IPS-15b (cell line): ENCODE measurements around the gene PNMA1.

Experiments used
- H3K27me3 ChIP-seq: one replicate; pipeline ENCODE4 v1.6.1; 2013; ENCODE audit warnings: low read length; ENCODE audit not compliant: control insufficient read depth, insufficient read depth
- H3K36me3 ChIP-seq: one replicate; pipeline ENCODE4 v1.6.1; 2013; ENCODE audit warnings: low read length; ENCODE audit not compliant: control insufficient read depth, insufficient read depth
- H3K4me1 ChIP-seq: one replicate; pipeline ENCODE4 v1.6.1; 2013; ENCODE audit warnings: mild to moderate bottlenecking, low read length; ENCODE audit not compliant: control insufficient read depth, insufficient read depth
- H3K4me3 ChIP-seq: one replicate; pipeline ENCODE4 v1.5.1; 2013; ENCODE audit warnings: low read depth, low read length
- H3K9ac ChIP-seq: one replicate; pipeline ENCODE4 v1.6.1; 2013; ENCODE audit warnings: low read depth, mild to moderate bottlenecking, low read length
- H3K9me3 ChIP-seq: one replicate; pipeline ENCODE4 v1.6.1; 2013; ENCODE audit warnings: mild to moderate bottlenecking, low read length; ENCODE audit not compliant: control insufficient read depth, insufficient read depth

PNMA1 gene

DNA sequence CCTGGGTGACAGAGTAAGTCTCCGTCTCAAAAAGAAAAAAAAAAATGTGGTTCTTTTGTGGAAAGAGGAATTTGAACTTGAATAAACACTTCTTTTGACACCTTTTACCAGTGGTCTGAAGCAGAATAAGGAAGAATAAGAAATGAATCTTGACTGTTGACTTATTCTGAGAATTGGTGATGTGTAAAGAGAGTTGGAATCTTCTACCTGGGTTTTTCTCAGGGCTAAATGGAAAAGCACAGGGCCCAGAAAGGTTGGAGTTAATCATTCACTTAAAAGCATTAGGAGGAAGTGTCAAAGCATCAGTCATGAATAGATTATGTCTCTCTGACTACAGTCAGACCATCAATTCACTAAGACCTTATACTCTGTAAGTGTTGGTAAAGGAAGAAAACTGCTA is 13.9 kb downstream of the PNMA1 start:
- H3K4me3 ChIP-seq, result no peak overlapping the region
- H3K9ac ChIP-seq, result no peak overlapping the region
- no peaks in the 10 kb centered on the region for H3K9me3 ChIP-seq
- H3K36me3 ChIP-seq, result no peaks in the 10 kb centered on the region
- no peaks in the 10 kb centered on the region for H3K4me1 ChIP-seq
- H3K27me3 ChIP-seq, result no peaks in the 10 kb centered on the region

DNA sequence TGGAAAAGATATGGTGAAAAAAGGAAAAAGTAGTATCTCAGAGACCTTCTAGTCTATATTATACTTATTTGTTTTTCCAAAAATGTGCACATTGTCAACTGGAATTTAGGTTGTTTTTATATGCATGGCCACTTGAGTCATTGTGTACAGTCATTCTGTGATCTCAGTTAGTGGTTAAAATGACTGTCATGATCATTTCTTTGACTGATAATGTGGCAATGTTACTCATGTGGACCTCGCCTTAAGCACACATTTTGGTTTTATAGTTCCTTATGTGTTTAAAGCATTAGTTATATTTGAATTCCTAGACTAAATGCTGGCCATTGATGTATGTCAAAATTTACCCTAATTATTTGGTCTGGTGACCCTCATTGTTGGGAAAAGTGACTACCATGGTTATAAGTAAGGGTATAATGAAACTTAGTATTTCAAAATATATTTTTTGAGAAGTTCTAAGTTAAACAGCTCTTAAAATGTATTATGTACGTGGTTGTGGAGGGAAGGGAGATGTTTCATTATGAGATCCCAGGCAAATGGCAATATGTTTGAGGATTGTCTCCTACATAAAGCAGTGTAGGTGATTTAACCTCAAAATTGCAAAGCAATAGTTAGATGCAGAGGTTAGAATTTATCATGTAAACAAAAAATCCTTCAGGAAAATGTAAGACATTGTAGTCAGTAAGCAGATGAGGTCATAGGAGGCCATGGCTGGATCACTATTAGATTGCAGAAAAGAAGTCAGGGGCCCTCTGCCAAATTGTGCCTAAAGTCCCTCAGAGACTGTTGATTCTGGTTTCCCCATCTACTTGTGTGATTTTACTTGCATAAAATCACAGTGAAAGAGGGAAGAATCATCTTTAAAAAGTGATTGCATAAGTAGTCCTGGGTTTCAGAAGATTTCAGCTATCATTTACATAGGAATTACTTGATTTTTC is 17.5 kb downstream of the PNMA1 start:
- Histone ChIP-seq H3K4me1 (no peaks in the 10 kb centered on the region), H3K27me3 (no peaks in the 10 kb centered on the region), H3K9ac (no peak overlapping the region), H3K4me3 (no peak overlapping the region), H3K36me3 (no peaks in the 10 kb centered on the region), H3K9me3 (no peaks in the 10 kb centered on the region)

DNA sequence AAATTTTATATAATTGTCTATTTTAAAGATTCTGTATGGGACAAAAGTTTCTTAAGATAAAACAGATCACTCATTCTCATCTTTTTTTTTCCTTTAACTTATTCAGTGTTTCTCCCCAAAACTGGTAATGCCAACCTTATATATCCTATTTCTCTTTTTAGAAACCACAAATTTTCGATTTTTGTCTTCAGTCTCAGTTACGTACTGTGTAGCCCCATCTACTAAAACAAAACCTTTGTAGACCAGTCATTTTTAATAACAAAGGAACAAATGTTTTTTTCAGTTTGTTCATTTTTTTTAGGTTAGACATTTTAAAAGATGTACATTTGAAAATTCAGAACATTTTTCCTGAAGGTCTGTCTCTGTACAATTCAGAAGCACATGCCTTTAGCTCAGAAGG is 18.2 kb downstream of the PNMA1 start:
- no peak overlapping the region for H3K9ac ChIP-seq
- H3K4me3 ChIP-seq, result no peak overlapping the region

DNA sequence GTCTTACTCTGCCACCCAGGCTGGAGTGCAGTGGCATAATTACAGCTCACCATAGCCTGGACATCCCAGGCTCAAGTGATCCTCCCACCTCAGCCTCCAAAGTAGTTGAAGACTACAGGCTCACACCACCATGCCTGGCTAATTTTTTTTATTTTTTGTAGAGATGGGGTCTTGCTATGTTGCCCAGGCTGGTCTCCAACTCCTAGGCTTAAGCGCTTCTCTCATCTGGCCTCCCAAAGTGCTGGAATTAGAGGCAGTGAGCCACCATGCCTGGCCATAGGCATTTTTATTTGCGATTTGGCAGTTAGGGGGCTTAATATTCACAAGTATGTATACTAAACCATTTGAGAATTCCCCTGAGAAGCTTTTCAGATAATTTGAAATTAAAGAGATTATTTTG is 19.1 kb downstream of the PNMA1 start:
- Histone ChIP-seq H3K36me3 (no peaks in the 10 kb centered on the region), H3K4me3 (no peak overlapping the region), H3K9me3 (no peaks in the 10 kb centered on the region), H3K9ac (no peak overlapping the region), H3K27me3 (no peaks in the 10 kb centered on the region), H3K4me1 (no peaks in the 10 kb centered on the region)

More for the DNA sequence above, 18.2 kb downstream of the PNMA1 start:
- Histone ChIP-seq H3K27me3 (no peaks in the 10 kb centered on the region), H3K9me3 (no peaks in the 10 kb centered on the region), H3K36me3 (no peaks in the 10 kb centered on the region), H3K4me1 (no peaks in the 10 kb centered on the region)

DNA sequence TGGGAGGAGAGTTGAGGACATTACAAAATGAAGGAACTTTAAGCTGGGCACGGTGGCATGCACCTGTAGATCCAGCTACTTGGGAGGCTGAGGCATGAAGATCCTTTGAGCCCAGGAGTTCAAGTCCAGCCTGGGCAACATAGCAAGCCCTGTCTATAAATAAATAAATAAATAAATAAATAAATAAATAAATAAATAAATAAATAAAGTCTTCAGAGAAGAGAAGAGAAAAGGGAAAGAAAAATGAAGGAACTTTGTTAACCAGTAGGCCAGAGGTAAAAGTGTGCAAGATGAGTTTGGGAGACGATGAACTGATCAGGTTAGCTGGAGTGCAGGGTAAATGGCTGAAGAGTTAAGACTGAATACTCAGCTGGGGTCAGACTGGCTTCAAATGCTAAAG is 20.1 kb downstream of the PNMA1 start:
- no peak overlapping the region for H3K9ac ChIP-seq
- H3K36me3 ChIP-seq, result no peaks in the 10 kb centered on the region
- no peaks in the 10 kb centered on the region for H3K9me3 ChIP-seq
- H3K4me3 ChIP-seq, result no peak overlapping the region
- no peaks in the 10 kb centered on the region for H3K27me3 ChIP-seq
- H3K4me1 ChIP-seq, result no peaks in the 10 kb centered on the region

DNA sequence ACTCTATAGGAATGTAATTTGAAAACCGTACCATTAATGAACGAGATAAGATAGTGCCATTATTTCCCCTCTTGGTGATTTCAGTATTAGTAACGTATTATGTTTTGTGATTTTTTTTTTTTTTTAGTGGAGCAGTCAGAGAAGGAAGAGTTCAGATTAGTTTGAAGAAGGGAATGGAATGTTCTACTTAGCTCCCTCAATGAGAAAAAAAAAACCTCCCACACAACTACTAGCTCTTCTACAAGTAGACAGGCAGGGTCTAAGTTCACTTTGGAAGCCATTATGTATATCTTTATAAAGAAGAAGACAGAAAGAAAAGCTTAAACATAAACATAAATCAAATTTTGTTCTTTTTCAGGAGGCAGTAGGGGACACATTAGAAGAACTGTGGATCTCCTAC is 27.3 kb downstream of the PNMA1 start:
- Histone ChIP-seq H3K4me1 (no peaks in the 10 kb centered on the region), H3K4me3 (no peak overlapping the region), H3K9ac (no peak overlapping the region), H3K36me3 (no peaks in the 10 kb centered on the region), H3K27me3 (no peaks in the 10 kb centered on the region), H3K9me3 (no peaks in the 10 kb centered on the region)

DNA sequence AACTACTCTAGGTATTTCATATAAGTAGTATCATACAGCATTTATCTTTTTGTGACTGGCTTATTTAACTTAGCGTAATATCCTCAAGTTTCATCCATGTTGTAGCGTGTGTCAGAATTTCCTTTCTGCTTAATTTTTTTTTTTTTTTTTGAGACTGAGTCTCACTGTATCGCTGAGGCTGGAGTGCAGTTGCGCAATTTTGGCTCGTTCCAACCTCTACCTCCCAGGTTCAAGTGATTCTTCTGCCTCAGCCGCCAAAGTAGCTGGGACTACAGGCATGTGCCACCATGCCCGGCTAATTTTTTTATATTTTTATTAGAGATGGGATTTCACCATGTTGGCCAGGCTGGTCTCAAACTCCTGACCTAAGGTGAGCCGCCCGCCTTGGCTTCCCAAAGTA is 28.9 kb downstream of the PNMA1 start:
- Histone ChIP-seq H3K4me1 (no peaks in the 10 kb centered on the region), H3K9me3 (no peaks in the 10 kb centered on the region), H3K27me3 (no peaks in the 10 kb centered on the region), H3K9ac (no peak overlapping the region), H3K4me3 (no peak overlapping the region), H3K36me3 (no peaks in the 10 kb centered on the region)

DNA sequence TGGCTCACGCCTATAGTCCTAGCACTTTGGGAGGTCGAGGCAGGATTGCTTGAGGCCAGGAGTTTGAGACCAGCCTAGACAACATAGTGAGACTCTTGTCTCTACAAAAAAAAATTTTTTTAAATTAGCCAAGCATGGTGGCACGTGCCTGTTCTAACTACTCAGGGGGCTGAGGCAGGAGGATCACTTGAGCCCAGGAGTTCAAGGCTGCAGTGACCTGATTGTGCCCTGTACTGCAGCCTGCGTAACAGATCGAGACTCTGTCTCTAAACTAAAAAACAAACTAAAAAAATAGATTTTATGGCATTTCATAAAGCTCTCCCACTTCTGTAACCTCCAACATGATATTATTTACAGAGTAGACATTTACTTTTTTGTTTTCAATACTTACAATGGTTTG is 29.6 kb downstream of the PNMA1 start:
- no peak overlapping the region for H3K4me3 ChIP-seq
- H3K36me3 ChIP-seq, result no peaks in the 10 kb centered on the region
- H3K9ac ChIP-seq, result no peak overlapping the region
- H3K9me3 ChIP-seq, result no peaks in the 10 kb centered on the region
- H3K27me3 ChIP-seq, result no peaks in the 10 kb centered on the region
- H3K4me1 ChIP-seq, result no peaks in the 10 kb centered on the region

DNA sequence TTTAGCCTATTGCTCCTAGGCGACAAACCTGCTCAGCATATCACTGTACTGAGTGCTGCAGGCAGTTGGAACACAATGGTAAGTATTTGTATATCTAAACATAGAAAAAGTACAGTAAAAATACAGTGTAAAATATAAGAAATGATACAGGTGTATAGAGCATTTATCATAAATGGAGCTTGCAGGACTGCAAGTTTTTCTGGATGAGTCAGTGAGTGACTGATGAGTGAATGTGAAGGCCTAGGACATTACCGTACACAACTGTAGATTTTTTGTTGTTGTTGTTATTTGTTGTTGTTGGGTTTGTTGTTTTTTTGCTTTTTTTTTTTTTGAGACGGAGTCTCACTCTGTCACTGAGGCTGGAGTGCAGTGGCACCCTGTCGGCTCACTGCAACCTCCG is 33.4 kb downstream of the PNMA1 start:
- H3K9ac ChIP-seq, result no peak overlapping the region
- H3K27me3 ChIP-seq, result no peaks in the 10 kb centered on the region
- no peaks in the 10 kb centered on the region for H3K36me3 ChIP-seq
- H3K4me3 ChIP-seq, result no peak overlapping the region
- no peaks in the 10 kb centered on the region for H3K9me3 ChIP-seq
- no peaks in the 10 kb centered on the region for H3K4me1 ChIP-seq

DNA sequence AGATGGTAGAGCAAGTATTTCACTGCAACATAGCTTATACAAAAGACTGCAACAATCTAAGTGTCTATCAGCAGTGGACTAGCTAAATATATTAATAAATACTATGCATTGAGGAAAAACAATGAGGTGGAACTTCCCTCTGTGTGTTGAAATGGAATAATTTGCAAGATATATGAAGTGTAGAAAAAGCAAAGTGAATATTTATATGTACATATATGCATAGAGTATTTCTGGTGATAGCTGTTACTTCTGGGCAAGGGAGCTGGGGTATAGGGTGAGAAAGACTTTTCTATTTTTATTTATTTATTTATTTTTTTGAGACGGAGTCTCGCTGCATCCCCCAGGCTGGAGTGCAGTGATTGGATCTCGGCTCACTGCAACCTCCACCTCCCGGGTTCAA is 35.5 kb downstream of the PNMA1 start:
- Histone ChIP-seq H3K9me3 (no peaks in the 10 kb centered on the region), H3K36me3 (no peaks in the 10 kb centered on the region), H3K27me3 (no peaks in the 10 kb centered on the region), H3K4me3 (no peak overlapping the region), H3K4me1 (no peaks in the 10 kb centered on the region), H3K9ac (no peak overlapping the region)

DNA sequence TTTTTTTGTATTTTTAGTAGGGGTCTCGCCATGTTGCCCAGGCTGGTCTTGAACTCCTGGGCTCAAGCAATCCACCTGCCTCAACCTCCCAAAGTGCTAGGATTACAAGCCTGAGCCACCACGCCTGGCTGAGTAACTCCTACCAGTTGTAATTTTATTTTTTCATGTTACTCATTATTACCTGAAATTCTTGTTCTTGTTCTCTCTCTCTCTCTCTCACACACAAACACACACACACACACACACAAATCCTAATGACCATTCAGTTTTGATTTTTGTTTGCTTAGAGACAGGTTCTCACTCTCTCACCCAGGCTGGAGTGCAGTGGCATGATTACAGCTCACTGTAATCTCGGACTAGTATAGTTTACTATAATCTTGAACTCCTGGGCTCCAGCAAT is 39.2 kb downstream of the PNMA1 start:
- Histone ChIP-seq H3K9ac (no peak overlapping the region), H3K9me3 (no peaks in the 10 kb centered on the region), H3K4me3 (no peak overlapping the region), H3K36me3 (no peaks in the 10 kb centered on the region), H3K4me1 (no peaks in the 10 kb centered on the region), H3K27me3 (no peaks in the 10 kb centered on the region)

DNA sequence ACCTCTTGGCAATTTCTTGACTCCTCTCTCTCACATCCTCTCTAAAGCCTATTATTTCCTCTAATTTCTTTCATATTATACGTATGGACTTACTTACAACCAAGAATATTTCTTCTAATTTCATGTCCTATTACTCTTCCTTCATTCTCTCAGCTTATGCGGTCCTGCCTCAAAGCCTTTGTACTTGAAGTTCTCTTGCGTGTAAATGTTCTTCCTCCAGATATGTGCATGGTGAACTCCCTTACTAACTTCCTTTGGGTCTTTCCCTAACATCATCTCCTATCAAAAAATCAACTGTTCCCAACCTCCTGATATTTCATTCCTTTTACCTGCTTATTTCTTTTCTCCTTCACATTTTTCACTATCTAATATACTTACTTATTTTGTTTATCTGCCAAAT is 46.3 kb downstream of the PNMA1 start:
- H3K4me1 ChIP-seq, result no peaks in the 10 kb centered on the region
- no peaks in the 10 kb centered on the region for H3K9me3 ChIP-seq
- no peaks in the 10 kb centered on the region for H3K27me3 ChIP-seq
- no peak overlapping the region for H3K4me3 ChIP-seq
- no peaks in the 10 kb centered on the region for H3K36me3 ChIP-seq
- no peak overlapping the region for H3K9ac ChIP-seq
